ENCODE data around the gene NCOA3. TPM values are rescaled to one million over a fixed set of nuclear protein-coding genes. Genes with fewer than 3 reads are reported as not detected.

NCOA3 gene
- total RNA-seq, 1 donor from 2014 or later, result 24.6 TPM

DNA sequence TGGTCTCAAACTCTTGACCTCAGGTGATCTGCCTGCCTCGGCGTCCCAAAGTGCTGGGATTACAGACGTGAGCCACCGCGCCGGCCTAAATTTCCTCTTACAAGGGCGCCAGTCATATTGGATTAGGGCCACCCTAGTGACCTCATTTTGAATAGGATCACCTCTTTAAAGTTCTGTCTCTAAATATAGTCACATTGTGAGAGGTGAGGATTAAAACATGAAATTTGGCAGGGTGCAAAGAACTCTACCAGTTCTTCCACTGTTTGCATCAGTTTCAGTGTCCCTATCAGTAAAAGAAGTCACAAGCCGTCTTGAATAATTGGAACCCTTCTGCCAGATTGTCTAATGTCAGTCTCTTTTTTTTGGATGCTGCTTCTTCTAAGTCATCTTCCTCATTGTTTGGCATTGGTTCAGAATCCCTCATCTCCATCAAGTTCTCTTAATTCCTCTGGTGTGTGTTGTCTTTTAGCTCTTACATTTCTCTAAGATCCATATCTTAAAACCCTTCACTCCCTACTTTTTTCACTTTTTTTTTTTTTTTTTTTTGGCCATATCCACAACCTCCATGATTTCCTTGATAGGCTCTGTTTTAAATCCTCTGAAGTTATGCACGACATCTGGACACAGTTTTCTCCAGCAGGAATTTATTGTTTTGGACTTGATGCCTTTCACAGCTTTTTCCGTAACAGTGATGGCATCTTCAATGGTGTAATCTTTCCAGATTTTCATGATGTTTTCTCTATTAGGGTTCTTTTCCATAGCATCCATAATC is 56.8 kb downstream of the NCOA3 start:
- H3K27ac Mint-ChIP-seq (ENCODE audit: unreplicated experiment), result peak overlapping the region; percentile 2
- no peaks in the 10 kb centered on the region for H3K4me1 Mint-ChIP-seq (ENCODE audit: low read depth, unreplicated experiment)
- H3K4me3 Mint-ChIP-seq (ENCODE audit: unreplicated experiment), result no peak overlapping the region
- DNase-seq, result no peak
- peaks cover 5% of the 10 kb centered on the region for H3K36me3 Mint-ChIP-seq (ENCODE audit: unreplicated experiment)
- H3K27me3 Mint-ChIP-seq (ENCODE audit: unreplicated experiment), result no peaks in the 10 kb centered on the region
- no peaks in the 10 kb centered on the region for H3K9me3 Mint-ChIP-seq (ENCODE audit: unreplicated experiment)
- TF ChIP-seq, protein P1, sequence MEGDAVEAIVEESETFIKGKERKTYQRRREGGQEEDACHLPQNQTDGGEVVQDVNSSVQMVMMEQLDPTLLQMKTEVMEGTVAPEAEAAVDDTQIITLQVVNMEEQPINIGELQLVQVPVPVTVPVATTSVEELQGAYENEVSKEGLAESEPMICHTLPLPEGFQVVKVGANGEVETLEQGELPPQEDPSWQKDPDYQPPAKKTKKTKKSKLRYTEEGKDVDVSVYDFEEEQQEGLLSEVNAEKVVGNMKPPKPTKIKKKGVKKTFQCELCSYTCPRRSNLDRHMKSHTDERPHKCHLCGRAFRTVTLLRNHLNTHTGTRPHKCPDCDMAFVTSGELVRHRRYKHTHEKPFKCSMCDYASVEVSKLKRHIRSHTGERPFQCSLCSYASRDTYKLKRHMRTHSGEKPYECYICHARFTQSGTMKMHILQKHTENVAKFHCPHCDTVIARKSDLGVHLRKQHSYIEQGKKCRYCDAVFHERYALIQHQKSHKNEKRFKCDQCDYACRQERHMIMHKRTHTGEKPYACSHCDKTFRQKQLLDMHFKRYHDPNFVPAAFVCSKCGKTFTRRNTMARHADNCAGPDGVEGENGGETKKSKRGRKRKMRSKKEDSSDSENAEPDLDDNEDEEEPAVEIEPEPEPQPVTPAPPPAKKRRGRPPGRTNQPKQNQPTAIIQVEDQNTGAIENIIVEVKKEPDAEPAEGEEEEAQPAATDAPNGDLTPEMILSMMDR (IDR thresholded peaks at IDR 0.05; ENCODE audit: partially characterized antibody, unreplicated experiment), result no peak

GRCh38 chr20:47559141-47559540 is 57.5 kb downstream of the NCOA3 start:
- Mint-ChIP-seq H3K9me3 (ENCODE audit: unreplicated experiment) (no peaks in the 10 kb centered on the region), H3K27me3 (ENCODE audit: unreplicated experiment) (no peaks in the 10 kb centered on the region), H3K4me3 (ENCODE audit: unreplicated experiment) (no peak overlapping the region), H3K4me1 (ENCODE audit: low read depth, unreplicated experiment) (no peaks in the 10 kb centered on the region), H3K36me3 (ENCODE audit: unreplicated experiment) (peaks cover 5% of the 10 kb centered on the region), H3K27ac (ENCODE audit: unreplicated experiment) (no peak overlapping the region)
- TF ChIP-seq, protein P1 (IDR thresholded peaks at IDR 0.05; ENCODE audit: partially characterized antibody, unreplicated experiment), result no peak
- DNase-seq, result no peak

GRCh38 chr20:47561180-47561579 is 59.5 kb downstream of the NCOA3 start:
- Mint-ChIP-seq H3K36me3 (ENCODE audit: unreplicated experiment) (no peaks in the 10 kb centered on the region), H3K27me3 (ENCODE audit: unreplicated experiment) (no peaks in the 10 kb centered on the region), H3K4me3 (ENCODE audit: unreplicated experiment) (no peak overlapping the region), H3K9me3 (ENCODE audit: unreplicated experiment) (peaks cover 2% of the 10 kb centered on the region), H3K4me1 (ENCODE audit: low read depth, unreplicated experiment) (no peaks in the 10 kb centered on the region), H3K27ac (ENCODE audit: unreplicated experiment) (no peak overlapping the region)
- DNase-seq, result no peak
- TF ChIP-seq, protein P1 (IDR thresholded peaks at IDR 0.05; ENCODE audit: partially characterized antibody, unreplicated experiment), result no peak

DNA sequence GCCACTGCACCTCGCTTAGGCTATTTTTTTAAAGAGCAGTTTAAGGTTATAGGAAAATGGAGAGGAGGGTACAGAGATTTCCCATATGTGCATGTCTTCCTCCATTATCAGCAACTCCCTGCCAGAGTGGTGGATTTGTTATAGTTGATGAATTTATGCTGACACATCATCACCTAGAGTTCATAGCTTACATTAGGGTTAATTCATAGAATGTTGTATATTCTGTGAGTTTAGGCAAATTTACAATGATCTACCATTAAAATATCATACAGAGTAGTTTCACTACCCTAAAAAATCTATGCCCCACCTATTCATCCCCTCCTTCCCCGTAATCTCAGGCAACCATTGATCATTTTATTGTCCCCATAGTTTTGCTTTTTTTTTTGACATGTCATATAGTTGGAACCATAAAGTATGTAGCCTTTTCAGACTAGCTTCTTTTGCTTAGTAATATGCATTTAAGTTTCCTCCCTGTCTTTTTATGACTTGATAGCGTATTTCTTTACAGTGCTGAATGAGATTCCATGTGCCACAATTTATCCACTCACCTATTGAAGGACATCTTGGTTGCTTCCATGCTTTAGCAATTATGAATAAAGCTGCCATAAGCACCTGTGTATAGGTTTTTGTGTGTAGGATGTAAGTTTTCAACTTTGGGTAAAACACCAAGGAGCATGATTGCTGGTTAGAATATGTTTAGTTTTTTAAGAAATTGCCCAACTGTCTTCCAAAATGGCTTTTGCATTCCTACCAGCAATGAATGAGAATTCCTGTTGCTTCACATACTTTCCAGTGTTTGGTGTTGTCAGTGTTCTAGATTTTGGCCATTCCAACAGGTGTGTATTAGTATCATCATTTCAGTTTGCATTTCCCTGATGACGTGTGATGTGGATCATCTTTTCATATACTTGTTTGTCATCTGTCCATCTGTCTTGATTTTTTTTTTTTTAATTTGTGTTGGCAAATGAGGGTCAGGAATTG is 60.2 kb downstream of the NCOA3 start:
- no peak for DNase-seq
- TF ChIP-seq, protein P1 (IDR thresholded peaks at IDR 0.05; ENCODE audit: partially characterized antibody, unreplicated experiment), result no peak
- no peak overlapping the region for H3K4me3 Mint-ChIP-seq (ENCODE audit: unreplicated experiment)
- peaks cover 2% of the 10 kb centered on the region for H3K9me3 Mint-ChIP-seq (ENCODE audit: unreplicated experiment)
- no peaks in the 10 kb centered on the region for H3K27me3 Mint-ChIP-seq (ENCODE audit: unreplicated experiment)
- no peak overlapping the region for H3K27ac Mint-ChIP-seq (ENCODE audit: unreplicated experiment)
- H3K36me3 Mint-ChIP-seq (ENCODE audit: unreplicated experiment), result no peaks in the 10 kb centered on the region
- H3K4me1 Mint-ChIP-seq (ENCODE audit: low read depth, unreplicated experiment), result no peaks in the 10 kb centered on the region

Data from glutamatergic neuron (in vitro differentiated cells).